Measurements from ENCODE around the gene RBSN.

Gene RBSN

DNA sequence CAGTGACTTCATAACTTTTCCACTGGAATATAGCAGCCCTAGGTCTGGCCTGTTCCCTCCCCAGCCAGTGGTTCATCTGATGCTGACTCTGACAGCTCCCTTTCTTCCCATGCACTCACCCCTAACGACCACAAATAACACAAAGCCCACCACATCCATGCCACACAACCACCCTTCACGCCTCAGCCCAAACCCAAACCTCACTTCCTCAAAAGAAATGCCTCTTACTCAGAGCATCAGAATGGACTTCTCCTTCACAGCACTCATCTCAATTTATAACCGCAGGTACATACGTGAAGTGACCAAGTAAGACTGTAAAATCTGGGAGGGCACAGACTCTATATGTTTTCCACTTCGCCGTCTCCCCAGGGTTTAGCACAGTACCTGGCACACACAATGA lies 1.1 kb downstream of the RBSN start:
- DNase-seq, result no peak

DNA sequence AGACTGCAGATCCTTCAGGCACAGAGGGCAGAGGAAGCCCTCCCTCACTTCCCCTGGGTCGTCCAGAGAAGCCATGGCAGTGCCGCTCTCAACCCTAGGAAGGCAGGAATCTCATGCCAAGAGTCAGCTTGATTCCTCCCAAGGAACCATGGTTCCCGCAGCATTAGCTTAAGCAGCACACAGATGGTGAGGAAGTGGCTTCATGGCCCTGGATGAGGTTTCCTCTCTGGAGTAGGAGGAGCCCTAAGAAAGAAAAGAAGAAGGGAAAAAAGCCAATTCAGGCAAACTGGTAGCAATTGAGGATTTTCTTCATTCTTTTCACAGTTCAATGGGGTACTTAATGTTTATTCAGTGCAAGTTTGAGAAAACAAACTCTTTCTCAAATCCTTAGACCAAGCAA lies 2.9 kb downstream of the RBSN start:
- no peak for DNase-seq

DNA sequence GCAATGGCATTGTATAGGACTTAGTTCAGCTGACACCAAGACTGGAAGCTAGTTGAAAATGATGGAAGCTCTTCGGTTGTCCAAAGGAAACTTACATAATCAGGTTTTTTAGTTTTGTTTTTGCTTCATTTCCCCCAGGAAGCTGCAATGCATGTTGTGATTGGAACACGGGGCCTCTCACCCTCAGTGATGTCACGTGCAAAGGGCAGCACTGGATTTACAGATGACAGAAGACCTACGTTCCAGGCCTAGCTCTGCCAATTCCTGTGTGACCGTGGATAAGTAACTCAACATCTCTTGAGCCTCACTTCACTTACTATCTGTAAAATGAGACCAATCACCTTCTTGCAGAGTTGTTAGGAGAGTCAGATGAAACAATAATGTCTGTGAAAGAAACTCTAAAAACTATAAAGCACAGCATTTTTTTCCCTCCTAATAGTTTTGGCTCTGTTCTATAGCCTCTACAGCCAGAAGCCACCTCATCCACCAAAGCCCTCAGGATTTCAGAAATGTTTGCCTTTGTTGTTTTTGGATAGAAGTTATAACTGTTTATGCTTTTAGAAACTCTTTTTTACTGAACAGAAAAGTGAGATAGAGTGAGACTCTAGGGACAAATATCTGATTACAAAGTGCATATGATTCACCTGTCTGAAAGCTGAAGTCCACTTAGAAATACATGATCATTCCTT lies 4.6 kb downstream of the RBSN start:
- no peak for DNase-seq

DNA sequence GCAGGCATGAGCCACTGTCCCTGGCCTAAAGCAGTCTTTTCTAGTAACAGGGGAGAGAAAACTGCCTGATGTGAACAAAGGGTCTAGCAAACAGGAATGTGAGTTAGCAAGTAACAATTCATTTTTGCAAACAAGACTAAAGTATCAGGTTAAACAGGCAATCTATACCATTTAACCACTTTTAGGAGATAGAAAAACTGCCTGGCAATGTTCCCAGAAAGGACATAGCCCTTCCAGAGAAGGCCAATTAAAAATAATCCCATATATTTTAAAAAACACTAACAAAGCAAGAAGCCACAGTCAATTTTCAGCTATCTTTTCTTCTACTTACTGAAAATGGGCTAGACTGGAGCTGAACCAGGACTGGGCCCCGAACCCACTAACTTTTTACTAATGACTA lies 6.3 kb downstream of the RBSN start:
- no peak for DNase-seq

DNA sequence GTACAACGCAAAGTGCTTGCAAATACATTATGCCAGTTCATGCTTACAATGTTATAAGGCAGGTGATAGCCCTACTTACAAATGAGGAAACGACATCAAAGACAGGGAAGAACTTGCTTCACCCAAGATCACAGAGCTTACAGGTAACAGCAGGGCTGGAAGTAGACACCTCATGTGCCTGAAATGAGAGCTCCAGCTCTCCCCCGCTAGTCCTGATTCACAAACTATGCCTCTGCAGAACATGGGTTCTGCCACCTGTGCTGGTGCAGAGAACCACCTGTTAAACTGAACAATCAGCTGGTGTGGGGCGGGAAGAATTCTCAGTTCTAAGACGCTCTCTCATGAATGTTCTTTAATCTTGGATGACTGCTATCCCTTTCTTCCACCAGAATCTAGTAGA lies 7.4 kb downstream of the RBSN start:
- DNase-seq, result no peak

DNA sequence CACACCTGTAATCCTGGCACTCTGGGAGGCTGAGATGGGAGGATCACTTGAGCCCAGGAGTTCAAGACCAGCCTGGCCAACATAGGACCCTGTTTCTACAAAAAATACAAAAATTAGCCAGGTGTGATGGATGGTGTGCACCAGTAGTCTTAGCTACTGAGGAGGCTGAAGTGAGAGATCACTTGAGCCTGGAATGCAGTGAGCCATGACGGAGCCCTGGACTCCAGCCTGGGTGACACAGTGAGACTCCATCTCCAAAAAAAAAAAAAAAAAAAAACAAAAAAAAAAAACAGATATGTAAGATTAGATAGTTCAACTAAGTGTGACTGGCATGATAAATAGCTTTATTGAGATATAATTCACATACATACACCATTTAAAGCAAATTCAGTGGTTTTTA lies 9.7 kb downstream of the RBSN start:
- DNase-seq, result no peak

DNA sequence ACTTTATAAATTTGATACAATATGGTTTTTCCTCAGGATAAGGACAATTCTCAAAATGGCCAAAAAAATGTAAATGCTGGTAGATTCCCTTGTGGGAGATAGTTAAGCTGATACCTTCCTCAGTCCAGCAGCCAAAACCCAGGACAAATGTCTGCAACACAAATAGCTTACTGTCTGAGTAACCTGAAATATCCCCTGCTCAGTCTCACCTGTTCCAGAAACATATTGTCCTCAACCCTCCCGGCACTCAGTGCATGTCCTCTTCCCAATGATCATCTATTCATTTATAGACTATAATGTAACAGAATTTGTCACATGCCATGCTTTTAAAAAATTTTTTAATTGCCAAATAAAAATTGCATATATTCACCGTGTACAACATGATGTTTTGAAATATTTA lies 12.2 kb downstream of the RBSN start:
- no peak for DNase-seq

DNA sequence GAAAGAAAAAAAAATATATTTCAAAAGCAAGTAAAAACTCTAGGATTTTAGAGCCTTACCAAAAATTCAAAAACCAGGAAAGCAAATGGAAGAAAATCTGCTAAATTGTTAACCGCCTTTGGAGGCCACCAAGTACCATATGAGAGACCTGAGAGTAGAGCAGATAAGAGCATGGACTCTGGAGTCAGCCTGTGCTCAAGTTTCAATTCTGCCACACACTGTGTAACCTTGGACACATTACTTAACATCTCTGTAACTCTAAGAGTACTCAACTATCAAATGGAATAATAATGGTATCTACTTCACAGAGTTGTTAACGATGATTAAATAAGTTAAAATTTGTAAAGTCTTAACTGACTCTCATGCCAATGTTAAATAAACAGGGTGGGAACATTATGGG lies 12.7 kb downstream of the RBSN start:
- no peak for DNase-seq

DNA sequence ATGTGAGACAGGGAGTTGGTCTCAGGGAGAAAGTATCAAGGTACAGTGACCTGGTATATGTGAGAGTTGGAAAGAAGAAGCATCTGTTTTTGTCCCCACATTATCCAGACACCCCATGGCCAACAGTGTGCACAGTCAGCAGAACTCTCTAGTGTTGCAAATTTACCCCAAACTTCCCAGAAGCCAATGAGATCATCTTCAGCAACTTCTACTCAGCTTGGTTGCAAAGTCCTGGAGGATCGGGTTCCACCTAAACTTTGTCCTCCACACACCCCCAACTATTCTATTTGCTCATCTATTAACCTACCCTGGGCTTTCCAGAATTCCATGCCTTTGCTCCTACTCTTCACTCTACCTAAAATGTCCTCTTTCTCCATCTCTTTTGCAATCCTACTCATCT lies 15.7 kb downstream of the RBSN start:
- DNase-seq, result no peak

DNA sequence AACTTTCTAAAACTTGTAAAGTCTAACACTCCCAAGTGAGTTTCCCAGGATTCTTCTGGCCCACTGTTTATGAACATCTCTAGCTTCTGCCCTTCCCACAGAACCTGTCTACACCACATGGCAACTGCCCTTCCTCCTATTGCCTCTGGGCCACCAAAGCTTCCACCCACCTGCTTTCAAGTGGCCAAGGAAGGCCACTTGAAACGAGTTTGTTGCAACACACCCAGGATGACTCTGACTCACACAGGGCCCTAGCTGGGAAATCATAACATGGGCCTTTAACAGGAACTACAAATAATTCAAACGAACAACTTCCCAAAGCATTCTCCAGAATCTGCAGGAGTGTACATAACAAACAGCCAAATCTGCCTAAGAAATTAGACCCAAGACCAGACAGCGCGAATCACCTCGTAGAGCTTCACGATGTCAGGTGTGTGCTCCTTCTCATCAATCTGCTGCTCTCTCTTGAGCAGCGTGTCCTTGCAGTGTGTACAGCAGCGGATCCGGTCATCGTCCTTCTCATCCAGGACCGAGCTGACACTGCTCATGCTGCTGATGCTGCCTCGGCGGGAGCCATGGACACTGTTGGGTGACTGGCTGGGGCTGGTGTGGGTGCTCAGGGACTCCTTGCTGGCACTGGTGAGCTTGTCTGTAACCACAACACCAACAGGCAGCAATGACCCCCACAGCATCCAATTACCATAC lies 16.8 kb downstream of the RBSN start:
- no peak for DNase-seq

DNA sequence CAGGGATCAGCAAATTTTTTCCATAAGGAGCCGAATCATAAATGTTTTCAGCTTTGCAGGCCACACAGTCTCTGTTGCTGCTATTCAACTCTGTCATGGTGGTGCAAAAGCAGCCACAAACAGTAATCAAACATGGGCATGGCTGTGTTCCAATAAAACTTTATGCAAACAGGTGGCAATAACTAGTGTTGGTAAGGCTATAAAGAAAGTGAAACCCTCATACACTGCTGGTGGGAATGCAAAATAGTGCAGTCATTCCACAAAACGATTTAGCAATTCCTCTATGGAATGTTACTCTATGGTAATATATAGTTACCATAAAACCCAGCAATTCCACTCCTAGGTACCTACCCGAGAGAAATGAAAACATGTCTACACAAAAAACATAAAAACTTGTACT lies 19.9 kb downstream of the RBSN start:
- DNase-seq, result no peak

DNA sequence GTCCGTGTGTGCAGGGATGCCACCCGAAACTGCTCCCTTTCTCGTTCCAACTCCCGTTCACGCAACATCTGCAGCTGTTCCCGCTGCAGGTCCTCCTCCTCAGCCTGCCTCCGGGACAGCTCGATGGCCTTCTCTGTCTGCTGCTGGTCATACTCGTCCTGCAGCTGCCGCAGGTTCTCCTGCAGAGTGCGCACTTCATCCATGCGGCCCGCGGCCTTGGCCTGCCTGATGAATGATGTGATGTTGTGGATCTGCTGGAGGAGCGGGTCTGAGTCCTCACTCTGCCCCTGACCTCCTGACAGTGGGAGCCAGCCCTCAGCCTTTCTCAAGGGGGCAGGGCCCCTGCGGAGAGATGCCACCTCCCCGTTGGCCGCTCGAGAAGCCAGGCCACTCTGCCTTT lies 24.4 kb downstream of the RBSN start:
- DNase-seq, result no peak

DNA sequence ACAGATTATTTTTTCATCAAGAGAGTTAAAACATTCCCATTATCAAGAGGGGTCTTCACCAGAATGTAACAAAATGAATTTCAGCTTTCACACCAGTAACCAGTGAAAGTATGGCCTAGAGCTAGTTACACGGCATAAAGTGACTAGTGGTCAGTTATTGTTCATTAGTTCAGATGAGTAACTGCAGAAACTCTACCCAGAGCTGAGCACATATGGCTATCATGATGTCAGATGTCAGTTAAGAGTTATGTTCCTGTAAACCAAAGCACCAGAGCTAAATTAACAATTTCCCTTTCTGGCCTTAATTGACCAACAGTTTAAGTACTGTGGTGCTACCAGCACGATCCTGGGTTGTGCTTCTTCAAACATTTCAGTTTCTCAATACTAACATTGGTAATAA lies 27.2 kb downstream of the RBSN start:
- no peak for DNase-seq

DNA sequence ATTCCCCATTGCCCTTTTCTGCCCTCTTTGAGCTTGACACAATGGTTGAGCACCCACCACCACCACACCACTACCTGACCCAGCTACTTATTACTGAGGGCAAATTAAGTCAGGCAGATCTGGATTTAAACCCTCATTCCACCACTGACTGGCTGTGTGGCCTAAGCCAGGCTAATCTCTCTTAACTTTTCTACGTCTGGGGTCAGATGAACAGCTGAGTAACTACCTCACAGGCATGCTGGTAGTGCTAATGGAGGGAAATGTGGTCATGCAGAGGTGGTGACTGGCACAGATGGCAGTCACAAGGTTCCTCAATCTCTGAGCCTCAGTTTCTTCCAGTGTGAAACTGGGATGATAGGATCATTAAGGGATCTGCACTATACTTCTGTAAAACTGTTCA lies 29.5 kb downstream of the RBSN start:
- no peak for DNase-seq

DNA sequence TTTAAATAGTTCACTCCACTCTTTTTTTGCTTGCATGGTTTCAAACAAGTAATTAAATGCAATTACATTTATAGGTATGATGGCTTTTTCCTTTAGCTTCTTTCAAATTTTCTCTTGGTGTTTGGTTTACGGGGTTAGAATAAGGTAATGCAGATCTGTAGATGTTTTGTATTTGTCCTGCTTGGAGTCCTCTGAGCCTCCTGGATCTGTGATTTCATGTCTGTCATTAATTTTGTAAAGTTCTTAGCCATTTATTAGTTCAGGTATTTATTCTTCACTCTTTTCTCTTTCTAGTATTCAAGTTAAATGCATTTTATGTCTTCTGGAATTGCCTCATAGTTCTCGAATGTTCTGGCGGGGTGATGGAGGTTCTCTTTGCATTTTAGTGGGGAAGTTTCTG lies 32.5 kb downstream of the RBSN start:
- no peak for DNase-seq

DNA sequence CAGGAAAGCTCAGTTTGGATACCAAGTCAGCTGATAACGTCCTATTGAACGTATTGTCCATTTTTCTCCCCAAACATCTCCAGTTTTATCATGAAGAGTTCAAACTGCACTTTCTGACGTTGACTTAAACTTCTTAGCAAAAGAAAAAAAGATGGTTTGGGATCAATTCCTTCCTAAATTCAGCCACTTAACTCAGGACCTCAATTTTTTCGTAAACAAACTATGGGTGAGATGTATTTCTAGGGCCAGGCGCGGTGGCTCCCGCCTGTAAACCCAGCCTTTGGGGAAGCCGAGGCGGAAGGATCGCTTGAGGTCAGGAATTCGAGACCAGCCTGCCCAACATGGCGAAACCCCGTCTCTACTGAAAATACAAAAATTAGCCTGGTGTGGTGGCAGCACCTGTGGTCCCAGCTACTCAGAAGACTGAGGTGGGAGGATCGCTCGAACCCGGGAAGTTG lies 33.4 kb downstream of the RBSN start:
- DNase-seq, result no peak

DNA sequence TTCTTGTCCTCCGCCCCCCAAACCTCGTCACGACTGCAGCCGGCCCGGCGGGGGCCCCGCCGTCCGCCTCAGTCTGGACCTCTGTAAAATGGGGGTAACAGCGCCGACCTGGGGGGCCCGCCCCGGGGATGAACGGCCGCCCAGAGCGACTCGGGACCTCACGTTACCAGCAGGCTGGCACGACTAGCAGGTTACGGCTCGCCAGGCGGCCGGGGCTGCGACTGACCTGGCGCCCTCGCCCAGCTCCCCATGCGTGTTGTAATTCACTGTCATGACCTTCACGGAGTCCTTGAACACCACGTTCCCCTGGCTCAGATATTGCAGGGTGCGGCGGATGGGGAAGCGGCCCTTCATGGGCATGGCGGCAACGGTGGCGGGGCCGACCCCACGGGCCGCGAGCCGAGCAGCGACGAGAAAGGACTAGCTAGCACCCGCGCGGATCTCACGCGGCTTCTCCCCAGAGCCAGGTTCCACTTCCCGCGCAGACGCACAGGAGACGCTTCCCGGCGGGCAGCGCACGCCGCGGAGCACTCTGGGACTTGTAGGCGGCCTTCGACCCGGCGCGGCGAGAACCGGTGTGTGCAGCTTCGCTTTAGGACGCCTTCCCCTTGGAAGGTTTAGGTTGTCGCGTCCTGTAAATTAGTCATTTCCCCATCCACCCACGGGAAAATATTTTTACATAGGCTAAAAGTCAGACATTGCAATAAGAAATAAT lies 34.0 kb downstream of the RBSN start, which contains the start of gene MRPS25:
TSS of gene MRPS25 (minus strand) at position 481 of the 715 bp plus-strand sequence. CDS start at position 360, 121 bp downstream.
- DNase-seq, result peak; percentile 83

DNA sequence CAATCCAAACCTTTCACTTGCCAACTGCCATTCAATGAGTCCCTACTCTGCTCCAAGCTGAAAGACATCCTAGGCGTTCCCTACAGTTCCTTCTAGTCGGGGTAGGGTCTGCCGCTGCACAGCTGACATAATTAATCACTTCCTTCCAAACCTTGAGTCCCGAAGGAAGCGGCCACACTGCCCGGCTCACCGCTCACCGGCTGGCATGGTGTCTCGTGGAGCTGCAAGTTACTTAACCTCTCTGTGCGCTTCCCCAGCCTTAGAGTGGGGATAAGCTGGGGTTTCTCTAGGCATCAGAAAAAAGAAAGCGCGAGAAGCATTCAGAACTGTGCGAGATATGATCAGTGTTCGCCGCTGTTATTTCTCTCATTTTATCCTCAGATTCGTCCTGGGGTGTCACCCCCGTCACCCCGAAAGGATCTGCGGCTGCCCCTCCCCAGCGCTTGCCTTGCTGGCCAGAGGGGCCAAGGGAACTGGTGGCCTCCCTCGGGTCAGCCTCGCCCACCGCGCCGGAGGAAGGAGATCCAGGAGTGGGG lies 34.6 kb downstream of the RBSN start:
- peak; percentile 10 for DNase-seq

DNA sequence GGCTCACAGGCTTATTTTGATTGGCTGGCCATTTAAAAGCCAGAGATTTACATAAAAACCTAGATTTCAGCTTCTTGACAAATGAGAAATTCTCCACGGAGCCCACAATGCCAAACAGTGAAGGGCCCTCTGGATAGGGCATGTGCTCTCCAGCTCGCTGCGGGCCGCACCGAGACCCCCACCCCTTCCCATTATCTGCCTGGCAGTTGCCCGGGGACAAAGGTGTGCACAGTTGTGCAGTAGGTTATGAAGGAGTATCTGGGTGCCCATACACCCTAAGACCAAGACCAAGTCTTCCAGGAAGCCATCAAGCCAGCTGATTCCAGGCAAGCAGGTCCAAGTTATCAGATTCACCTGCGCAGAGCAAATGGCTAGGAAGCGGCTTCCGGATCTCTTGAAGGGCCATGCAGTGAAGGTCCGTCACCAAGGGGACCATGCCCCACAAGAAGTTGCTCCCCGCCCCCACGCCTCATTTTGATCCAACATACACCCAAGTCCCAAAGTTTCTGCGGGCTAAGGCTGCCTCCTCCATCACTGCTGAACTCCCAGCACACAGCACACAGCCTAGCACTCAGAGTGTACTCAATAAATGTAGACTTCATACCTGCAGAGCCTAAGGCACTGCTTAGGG lies 35.2 kb downstream of the RBSN start:
- DNase-seq, result no peak

DNA sequence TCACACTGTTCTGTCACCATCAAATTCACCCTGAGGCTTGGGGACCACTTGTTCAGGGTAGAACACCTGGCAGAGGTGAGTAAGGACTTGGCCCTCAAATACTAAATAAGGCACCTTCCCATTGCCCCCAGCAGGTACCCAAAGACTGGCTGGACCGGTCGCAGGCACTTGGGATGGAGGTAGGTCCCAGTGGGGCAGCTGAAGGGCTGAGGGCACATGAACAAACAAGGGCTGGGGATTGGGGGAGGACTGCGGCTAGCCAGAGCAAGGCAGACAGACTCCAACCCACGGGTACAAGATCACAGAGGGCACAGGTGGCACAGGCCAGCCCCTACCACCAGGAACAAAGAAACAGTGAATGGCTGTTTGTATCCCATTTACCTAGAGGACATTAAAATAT lies 35.7 kb downstream of the RBSN start:
- DNase-seq, result no peak

DNA sequence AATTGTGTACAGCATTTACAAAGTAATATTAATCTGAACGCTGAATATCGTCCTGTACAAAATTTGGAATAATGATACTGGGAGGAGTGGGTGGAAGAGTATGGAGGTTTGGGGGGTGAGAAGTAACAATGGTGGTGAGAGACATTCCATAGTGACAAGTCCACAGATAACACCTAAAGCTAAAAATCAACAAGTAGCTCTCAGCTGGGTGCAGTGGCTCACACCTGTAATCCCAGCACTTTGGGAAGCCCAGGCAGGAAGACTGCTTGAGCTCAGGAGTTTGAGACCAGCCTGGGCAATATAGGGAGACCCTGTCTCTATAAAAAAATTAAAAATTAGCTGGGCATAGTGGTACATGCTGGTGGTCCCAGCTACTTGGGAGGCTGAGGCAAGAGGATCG lies 38.9 kb downstream of the RBSN start:
- no peak for DNase-seq

DNA sequence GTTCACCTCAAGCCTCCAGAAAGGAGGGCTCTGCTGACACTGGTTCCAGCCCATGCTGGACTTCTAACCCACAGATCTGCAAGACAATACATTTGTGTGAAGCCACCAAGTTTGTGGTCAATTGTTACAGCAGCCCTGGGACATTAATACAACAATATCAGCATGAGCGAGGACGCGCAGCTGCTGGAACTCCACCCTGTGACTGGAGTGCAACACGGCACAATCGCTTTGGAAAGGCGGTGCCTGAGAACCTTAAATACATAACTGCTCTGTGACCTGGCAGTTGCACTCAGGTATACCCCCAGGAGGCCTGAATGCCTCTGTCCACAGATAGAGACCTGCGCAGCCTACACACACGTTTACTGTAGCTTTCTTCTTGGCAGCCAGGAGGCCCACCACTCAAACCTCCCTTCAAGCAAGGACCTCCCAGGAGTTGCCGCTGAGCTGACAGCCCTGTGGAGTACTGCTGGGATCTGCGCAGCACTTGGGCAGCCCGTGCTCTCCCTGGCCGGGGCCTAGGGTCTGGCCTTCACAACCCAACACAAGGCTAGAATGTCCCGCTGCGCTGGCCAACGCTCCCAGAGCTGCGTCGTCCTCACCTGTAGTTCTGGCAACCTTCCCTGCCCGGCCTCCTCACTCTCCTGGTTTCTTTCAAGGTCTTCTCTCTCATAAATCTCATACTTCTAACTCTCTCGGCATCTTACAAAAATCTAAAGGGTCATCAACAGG lies 42.1 kb downstream of the RBSN start:
- DNase-seq, result no peak

Data from NCI-H146 (cell line).